HepG2 (cell line): ENCODE measurements around the gene UTRN. TPM values are rescaled to one million over a fixed set of nuclear protein-coding genes. Genes with fewer than 3 reads are reported as not detected.
A peak's percentile ranks its signal among the peaks of the same experiment; 100 is the strongest.

ENCODE experiments used
- ATAC-seq: fragments of 200-7000 bp; cut with Tn5 transposase; 3 replicates; pipeline ENCODE4 v1.9.1; 2020; ENCODE audit warnings: mild to moderate bottlenecking, moderate library complexity
- BruUV-seq: library from RNA; stranded (reverse); fragments of 400-500 nt; replicated peaks from 2 replicates; lab custom pipeline; 2021; lab: Mats Ljungman, UMichigan
- CTCF ChIA-PET: fragments of 300-600 bp; formaldehyde crosslinking; extraction: SDS; loops from one replicate; lab custom pipeline; 2021; ENCODE audit warnings: low total read pairs, inconsistent platforms, low intra/inter-chr PET ratio; lab: Yijun Ruan, JAX
- POLR2A ChIA-PET: fragments of 350-600 bp; sonication (Branson Sonifier 250); formaldehyde crosslinking; loops from one replicate; lab custom pipeline; 2020; ENCODE audit warnings: antibody characterized with exemption, inconsistent platforms; lab: Yijun Ruan, JAX
- DNase-seq: peaks from one replicate; pipeline ENCODE4 v3.0.0-alpha.2; 2015; ENCODE audit warnings: low spot score
- FAIRE-seq: peaks from 3 replicates; lab custom pipeline; 2011; peaks lifted over from hg19 to GRCh38; lab: Jason Lieb, UNC
- H2AFZ ChIP-seq: one replicate; pipeline ENCODE4 v1.6.1; 2011; ENCODE audit warnings: low read length, inconsistent platforms
- H3K27ac ChIP-seq: fragments of 300-600 bp; 3 replicates; pipeline ENCODE4 v1.8.0; 2011; ENCODE audit warnings: mixed run types, mild to moderate bottlenecking, mixed read lengths, low read length, inconsistent platforms; ENCODE audit not compliant: insufficient read depth; ENCODE audit errors: extremely low read length
- H3K27me3 ChIP-seq, 2 experiments: fragments of 200-600 bp in 1 of 2; 2 replicates in 1 of 2; 3 replicates in 1 of 2; pipeline versions ENCODE4 v1.6.0 to v1.8.0; 2011; ENCODE audit warnings: low read length in 2 of 2, mild to moderate bottlenecking in 2 of 2, moderate library complexity in 2 of 2, inconsistent platforms in 1 of 2; ENCODE audit not compliant: insufficient read depth in 2 of 2, control insufficient read depth in 1 of 2
- H3K36me3 ChIP-seq, 2 experiments: fragments of 200-600 bp in 1 of 2; replicated peaks in 1 of 2; 2 replicates in 1 of 2; 3 replicates in 1 of 2; pipeline versions ENCODE4 v1.5.1 to v1.8.0; 2011; ENCODE audit warnings: low read length in 2 of 2, inconsistent platforms in 1 of 2; ENCODE audit not compliant: insufficient read depth in 2 of 2, control insufficient read depth in 1 of 2
- H3K4me1 ChIP-seq: 2 replicates; pipeline ENCODE4 v1.5.1; 2012; ENCODE audit warnings: low read length, inconsistent platforms; ENCODE audit not compliant: insufficient read depth
- H3K4me2 ChIP-seq: 2 replicates; pipeline ENCODE4 v1.6.0; 2011; ENCODE audit warnings: low read depth, low read length, inconsistent platforms
- H3K4me3 ChIP-seq, 3 experiments: fragments of 200-600 bp in 1 of 3; sonication (generic), shearing (Covaris generic) in 1 of 3; replicated peaks in 1 of 3; 2 replicates each; pipeline ENCODE4 v1.5.1; 2011 to 2016; ENCODE audit warnings: low read length in 3 of 3, inconsistent platforms in 2 of 3, low read depth in 2 of 3, mild to moderate bottlenecking in 2 of 3, control low read depth in 1 of 3, mixed read lengths in 1 of 3; ENCODE audit not compliant: insufficient read depth in 1 of 3
- H3K79me2 ChIP-seq: one replicate; pipeline ENCODE4 v1.6.1; 2011; ENCODE audit warnings: low read length, inconsistent platforms; ENCODE audit not compliant: insufficient read depth
- H3K9ac ChIP-seq: 2 replicates; pipeline ENCODE4 v1.6.0; 2011; ENCODE audit warnings: mild to moderate bottlenecking, low read depth, low read length, inconsistent platforms; ENCODE audit not compliant: insufficient read depth
- H3K9me3 ChIP-seq: 2 replicates; pipeline ENCODE4 v1.5.1; 2012; ENCODE audit warnings: mild to moderate bottlenecking, low read length
- H4K20me1 ChIP-seq: 2 replicates; pipeline ENCODE4 v1.6.0; 2011; ENCODE audit warnings: inconsistent platforms, mild to moderate bottlenecking, low read length, moderate library complexity; ENCODE audit not compliant: insufficient read depth
- CBX5 ChIP-seq: sonication (generic); formaldehyde crosslinking; IDR thresholded peaks from 2 replicates; pipeline ENCODE4 v1.4.0; 2020; ENCODE audit warnings: missing genetic modification reagents, borderline replicate concordance
- IRF2 ChIP-seq: IDR thresholded peaks from 2 replicates; pipeline ENCODE4 v1.6.1; 2018; ENCODE audit warnings: missing genetic modification reagents, missing compliant biosample characterization
- PPARG ChIP-seq: conservative IDR thresholded peaks from 2 replicates; pipeline ENCODE4 v1.6.1; 2016; ENCODE audit warnings: missing biosample characterization, missing genetic modification reagents
- RBAK ChIP-seq: sonication (generic); formaldehyde crosslinking; IDR thresholded peaks from 2 replicates; pipeline ENCODE4 v1.5.1; 2020; ENCODE audit warnings: mild to moderate bottlenecking, missing genetic modification reagents
- ZNF251 ChIP-seq: sonication (generic); formaldehyde crosslinking; IDR thresholded peaks from 2 replicates; pipeline ENCODE4 v1.9.0; 2021; ENCODE audit warnings: mild to moderate bottlenecking, missing genetic modification reagents
- ZNF451 ChIP-seq: sonication (generic); formaldehyde crosslinking; IDR thresholded peaks from 2 replicates; pipeline ENCODE4 v1.5.0; 2020; ENCODE audit warnings: mild to moderate bottlenecking, missing genetic modification reagents
- ZNF558 ChIP-seq: sonication (generic); formaldehyde crosslinking; IDR thresholded peaks from 2 replicates; pipeline ENCODE4 v1.9.0; 2022; ENCODE audit warnings: mild to moderate bottlenecking, missing genetic modification reagents, borderline replicate concordance
- WGBS: methylation state at CpG from one replicate; pipeline ENCODE4 v1.1.6; 2017; ENCODE audit warnings: low lambda C conversion rate; 5-methylcytosine and 5-hydroxymethylcytosine counted together
- in situ Hi-C: cut with HindIII; loops from 2 replicates; pipeline ENCODE4 v1.10.0; 2017; ENCODE audit warnings: low pct_unique_long_range_greater_than_20kb; ENCODE audit not compliant: extremely low pct_ligation_motif_present
- intact Hi-C: fragments of 100-400 bp; cut with micrococcal nuclease; formaldehyde crosslinking; loops from one replicate; pipeline ENCODE4 v1.10.0; 2022; ENCODE audit not compliant: unreplicated experiment
- polyA plus RNA-seq, 8 experiments: library from polyadenylated mRNA; depleted of rRNA in 3 of 8; stranded (reverse) in 7 of 8; unstranded in 1 of 8; fragments of >200 nt; fragmentation: Illumina TruSeq in 4 of 8; extraction: Trizol in 4 of 8; gene quantifications; 2 replicates each; pipeline versions ENCODE4 v1.2.1 to v1.2.3, GENCODE V29; 2011 to 2016; ENCODE audit warnings: low read depth in 4 of 8, missing spikeins in 1 of 8, mixed read lengths in 1 of 8; ENCODE audit not compliant: insufficient read depth in 1 of 8
- total RNA-seq, 5 experiments: library from RNA; depleted of rRNA; stranded (reverse); fragments of >200 nt; fragmentation: Illumina TruSeq; extraction: Trizol; gene quantifications; 2 replicates each; pipeline ENCODE4 v1.2.3, GENCODE V29; 2016; ENCODE audit warnings: low read depth in 1 of 5
- TF ChIP-seq, protein P1 (sequence below): sonication (generic); formaldehyde crosslinking; IDR thresholded peaks from 2 replicates; pipeline ENCODE4 v1.8.0; 2022; ENCODE audit warnings: mild to moderate bottlenecking, missing genetic modification reagents, moderate library complexity
- TF ChIP-seq, protein P2 (sequence below): sonication (generic); formaldehyde crosslinking; IDR thresholded peaks from 2 replicates; pipeline ENCODE4 v1.5.0; 2020; ENCODE audit warnings: mild to moderate bottlenecking, missing genetic modification reagents, borderline replicate concordance
- TF ChIP-seq, protein P3 (sequence below): sonication (generic); formaldehyde crosslinking; IDR thresholded peaks from 2 replicates; pipeline ENCODE4 v1.4.0; 2020; ENCODE audit warnings: mild to moderate bottlenecking, missing genetic modification reagents
- TF ChIP-seq, protein P4 (sequence below): sonication (generic); formaldehyde crosslinking; IDR thresholded peaks from 2 replicates; pipeline ENCODE4 v1.5.0; 2020; ENCODE audit warnings: missing genetic modification reagents, mild to moderate bottlenecking, borderline replicate concordance
- TF ChIP-seq, protein P5 (sequence below): IDR thresholded peaks from 2 replicates; pipeline ENCODE4 v1.6.1; 2016; ENCODE audit warnings: missing compliant biosample characterization, missing genetic modification reagents, borderline replicate concordance

UTRN gene
- total and polyA plus RNA-seq, 2 of the 13 experiments (the other 11 are each of a cell fraction or from before 2014, with no cell fraction given) = 102 to 116 TPM

DNA sequence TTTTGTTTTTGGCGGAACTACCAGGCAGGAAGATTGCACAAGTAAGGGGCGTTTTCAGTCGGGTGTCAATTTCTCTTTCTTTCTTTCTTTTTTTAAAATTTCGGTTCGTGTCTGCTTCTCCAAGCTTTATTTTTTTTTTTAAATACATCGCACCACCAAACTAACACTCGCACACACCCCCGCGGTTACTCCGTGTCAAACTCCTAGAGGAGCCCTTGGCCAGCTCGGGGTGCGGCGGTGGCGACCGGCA lies 338 bp downstream of the UTRN start (continued):
- TF ChIP-seq IRF2 (CRISPR knock-in tag) (0 out of 2 replicates have a peak, but pooled peaks have one; percentile 1), PPARG (CRISPR knock-in tag) (no peak), ZNF251 (CRISPR knock-in tag) (no peak), CBX5 (CRISPR knock-in tag) (no peak)
- TF ChIP-seq, protein P1, sequence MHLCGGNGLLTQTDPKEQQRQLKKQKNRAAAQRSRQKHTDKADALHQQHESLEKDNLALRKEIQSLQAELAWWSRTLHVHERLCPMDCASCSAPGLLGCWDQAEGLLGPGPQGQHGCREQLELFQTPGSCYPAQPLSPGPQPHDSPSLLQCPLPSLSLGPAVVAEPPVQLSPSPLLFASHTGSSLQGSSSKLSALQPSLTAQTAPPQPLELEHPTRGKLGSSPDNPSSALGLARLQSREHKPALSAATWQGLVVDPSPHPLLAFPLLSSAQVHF (CRISPR knock-in tag) = no peak
- TF ChIP-seq, all 625 proteins: peak for 11

DNA sequence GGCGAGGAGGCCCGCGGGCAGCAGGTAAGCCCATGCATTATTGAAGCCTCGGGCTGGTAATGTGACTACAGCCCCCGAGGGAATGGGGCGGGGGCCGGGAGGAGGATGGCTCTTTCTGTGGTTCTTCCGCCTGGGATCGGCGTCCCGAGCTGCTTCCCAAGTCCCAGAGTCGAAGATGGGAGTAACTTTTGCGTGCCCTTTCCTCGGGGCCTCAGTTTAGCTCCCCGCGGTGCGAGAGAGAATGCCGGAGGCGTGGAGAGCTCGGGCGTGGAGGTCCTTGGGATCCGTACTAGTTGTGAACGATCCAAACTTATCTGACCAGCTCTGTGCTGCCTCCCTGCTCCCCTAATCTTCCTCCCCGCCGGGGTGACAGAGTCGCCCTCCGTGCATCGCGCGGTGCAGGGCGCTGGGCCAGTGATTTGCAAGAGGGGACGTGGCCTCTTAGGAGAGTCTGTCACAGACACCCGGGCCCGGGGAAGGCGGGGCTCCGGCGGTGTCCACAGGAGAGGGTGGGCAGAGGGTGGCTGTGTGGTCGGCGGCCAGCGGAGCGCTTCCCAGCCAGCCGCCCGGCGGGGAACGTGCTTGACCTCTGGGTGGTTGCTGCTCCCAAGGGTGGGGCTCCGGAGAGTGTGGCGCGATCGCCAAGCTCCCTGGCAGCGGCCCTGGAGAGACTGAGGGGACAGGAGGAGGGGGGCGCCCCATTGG lies 815 bp downstream of the UTRN start:
- ChIA-PET POLR2A (interaction anchor here (0.8 to 2.5 kb wide), 10 partner anchors 12 to 443 kb away, joined by 3 to 21 read pairs (median 4); partner anchors contain the start of gene LTV1), CTCF (no interaction called here)
- FAIRE-seq (no peak), ATAC-seq (peak; percentile 73), DNase-seq (peak; percentile 24)
- BruUV-seq = no TSS peak
- peaks cover 48% of the 10 kb centered on the region for H3K4me1 ChIP-seq
- intact Hi-C loops (loop anchor here (2.0 to 5.0 kb wide), 6 partner anchors 15 to 197 kb away; no protein-coding TSS in a partner anchor), in situ Hi-C loops (loop anchor here (5.0 kb wide), 1 partner anchor 69 kb away; no protein-coding TSS in a partner anchor)
- peaks cover 4 to 16% of the 10 kb centered on the region in 2 experiments; a peak in 3 of 5 replicates for H3K36me3 ChIP-seq
- peaks cover 0 to 3% of the 10 kb centered on the region in 2 experiments; a peak in 1 of 5 replicates for H3K27me3 ChIP-seq
- H3K9ac ChIP-seq = peak overlapping the region; percentile 84
- peak overlapping the region; percentile 88 for H3K27ac ChIP-seq
- H3K79me2 ChIP-seq = peaks cover 70% of the 10 kb centered on the region
- peak overlapping the region; percentile 96 for H3K4me2 ChIP-seq
- WGBS = 1% methylated on average over 25 of the region's 51 CpGs
- no peak overlapping the region for H2AFZ ChIP-seq
- peaks cover 14% of the 10 kb centered on the region for H4K20me1 ChIP-seq
- peak overlapping the region; percentile 87 to 99 (median 89) for H3K4me3 ChIP-seq
- no peaks in the 10 kb centered on the region for H3K9me3 ChIP-seq
- TF ChIP-seq ZNF451 (CRISPR knock-in tag) = peak; percentile 70; the same call in 1 of the 2 replicates
- TF ChIP-seq, protein P2, sequence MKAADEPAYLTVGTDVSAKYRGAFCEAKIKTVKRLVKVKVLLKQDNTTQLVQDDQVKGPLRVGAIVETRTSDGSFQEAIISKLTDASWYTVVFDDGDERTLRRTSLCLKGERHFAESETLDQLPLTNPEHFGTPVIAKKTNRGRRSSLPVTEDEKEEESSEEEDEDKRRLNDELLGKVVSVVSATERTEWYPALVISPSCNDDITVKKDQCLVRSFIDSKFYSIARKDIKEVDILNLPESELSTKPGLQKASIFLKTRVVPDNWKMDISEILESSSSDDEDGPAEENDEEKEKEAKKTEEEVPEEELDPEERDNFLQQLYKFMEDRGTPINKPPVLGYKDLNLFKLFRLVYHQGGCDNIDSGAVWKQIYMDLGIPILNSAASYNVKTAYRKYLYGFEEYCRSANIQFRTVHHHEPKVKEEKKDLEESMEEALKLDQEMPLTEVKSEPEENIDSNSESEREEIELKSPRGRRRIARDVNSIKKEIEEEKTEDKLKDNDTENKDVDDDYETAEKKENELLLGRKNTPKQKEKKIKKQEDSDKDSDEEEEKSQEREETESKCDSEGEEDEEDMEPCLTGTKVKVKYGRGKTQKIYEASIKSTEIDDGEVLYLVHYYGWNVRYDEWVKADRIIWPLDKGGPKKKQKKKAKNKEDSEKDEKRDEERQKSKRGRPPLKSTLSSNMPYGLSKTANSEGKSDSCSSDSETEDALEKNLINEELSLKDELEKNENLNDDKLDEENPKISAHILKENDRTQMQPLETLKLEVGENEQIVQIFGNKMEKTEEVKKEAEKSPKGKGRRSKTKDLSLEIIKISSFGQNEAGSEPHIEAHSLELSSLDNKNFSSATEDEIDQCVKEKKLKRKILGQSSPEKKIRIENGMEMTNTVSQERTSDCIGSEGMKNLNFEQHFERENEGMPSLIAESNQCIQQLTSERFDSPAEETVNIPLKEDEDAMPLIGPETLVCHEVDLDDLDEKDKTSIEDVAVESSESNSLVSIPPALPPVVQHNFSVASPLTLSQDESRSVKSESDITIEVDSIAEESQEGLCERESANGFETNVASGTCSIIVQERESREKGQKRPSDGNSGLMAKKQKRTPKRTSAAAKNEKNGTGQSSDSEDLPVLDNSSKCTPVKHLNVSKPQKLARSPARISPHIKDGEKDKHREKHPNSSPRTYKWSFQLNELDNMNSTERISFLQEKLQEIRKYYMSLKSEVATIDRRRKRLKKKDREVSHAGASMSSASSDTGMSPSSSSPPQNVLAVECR (CRISPR knock-in tag) = peak; percentile 61; the same call in 1 of the 2 replicates
- TF ChIP-seq RBAK (CRISPR knock-in tag) = no peak
- TF ChIP-seq, protein P3, sequence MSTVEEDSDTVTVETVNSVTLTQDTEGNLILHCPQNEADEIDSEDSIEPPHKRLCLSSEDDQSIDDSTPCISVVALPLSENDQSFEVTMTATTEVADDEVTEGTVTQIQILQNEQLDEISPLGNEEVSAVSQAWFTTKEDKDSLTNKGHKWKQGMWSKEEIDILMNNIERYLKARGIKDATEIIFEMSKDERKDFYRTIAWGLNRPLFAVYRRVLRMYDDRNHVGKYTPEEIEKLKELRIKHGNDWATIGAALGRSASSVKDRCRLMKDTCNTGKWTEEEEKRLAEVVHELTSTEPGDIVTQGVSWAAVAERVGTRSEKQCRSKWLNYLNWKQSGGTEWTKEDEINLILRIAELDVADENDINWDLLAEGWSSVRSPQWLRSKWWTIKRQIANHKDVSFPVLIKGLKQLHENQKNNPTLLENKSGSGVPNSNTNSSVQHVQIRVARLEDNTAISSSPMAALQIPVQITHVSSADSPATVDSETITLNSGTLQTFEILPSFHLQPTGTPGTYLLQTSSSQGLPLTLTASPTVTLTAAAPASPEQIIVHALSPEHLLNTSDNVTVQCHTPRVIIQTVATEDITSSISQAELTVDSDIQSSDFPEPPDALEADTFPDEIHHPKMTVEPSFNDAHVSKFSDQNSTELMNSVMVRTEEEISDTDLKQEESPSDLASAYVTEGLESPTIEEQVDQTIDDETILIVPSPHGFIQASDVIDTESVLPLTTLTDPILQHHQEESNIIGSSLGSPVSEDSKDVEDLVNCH (CRISPR knock-in tag) = 0 out of 2 replicates have a peak, but pooled peaks have one; percentile 42
- TF ChIP-seq, protein P4, sequence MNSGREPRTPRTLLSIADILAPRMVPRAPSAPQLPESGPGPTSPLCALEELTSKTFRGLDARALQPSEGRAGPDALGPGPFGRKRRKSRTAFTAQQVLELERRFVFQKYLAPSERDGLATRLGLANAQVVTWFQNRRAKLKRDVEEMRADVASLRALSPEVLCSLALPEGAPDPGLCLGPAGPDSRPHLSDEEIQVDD (CRISPR knock-in tag) = peak; percentile 68; the same call in 1 of the 2 replicates
- TF ChIP-seq, protein P5, sequence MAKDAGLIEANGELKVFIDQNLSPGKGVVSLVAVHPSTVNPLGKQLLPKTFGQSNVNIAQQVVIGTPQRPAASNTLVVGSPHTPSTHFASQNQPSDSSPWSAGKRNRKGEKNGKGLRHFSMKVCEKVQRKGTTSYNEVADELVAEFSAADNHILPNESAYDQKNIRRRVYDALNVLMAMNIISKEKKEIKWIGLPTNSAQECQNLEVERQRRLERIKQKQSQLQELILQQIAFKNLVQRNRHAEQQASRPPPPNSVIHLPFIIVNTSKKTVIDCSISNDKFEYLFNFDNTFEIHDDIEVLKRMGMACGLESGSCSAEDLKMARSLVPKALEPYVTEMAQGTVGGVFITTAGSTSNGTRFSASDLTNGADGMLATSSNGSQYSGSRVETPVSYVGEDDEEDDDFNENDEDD (CRISPR knock-in tag) = peak; percentile 35; the same call in 1 of the 2 replicates
- peak; percentile 93; the same call in 1 of the 2 replicates for TF ChIP-seq ZNF558 (CRISPR knock-in tag)
